OCI-M1 (cell line): ENCODE results near the gene FANCC.
"Not testable (repeated sequence)": the region's sequence is repeated elsewhere in the genome, so short reads cannot be mapped to it uniquely, and the experiment has no call there.

ENCODE experiments used
- DNase-seq: peaks from one replicate; lab custom pipeline; 2025; lab: John Stamatoyannopoulos, UW

Gene FANCC

DNA sequence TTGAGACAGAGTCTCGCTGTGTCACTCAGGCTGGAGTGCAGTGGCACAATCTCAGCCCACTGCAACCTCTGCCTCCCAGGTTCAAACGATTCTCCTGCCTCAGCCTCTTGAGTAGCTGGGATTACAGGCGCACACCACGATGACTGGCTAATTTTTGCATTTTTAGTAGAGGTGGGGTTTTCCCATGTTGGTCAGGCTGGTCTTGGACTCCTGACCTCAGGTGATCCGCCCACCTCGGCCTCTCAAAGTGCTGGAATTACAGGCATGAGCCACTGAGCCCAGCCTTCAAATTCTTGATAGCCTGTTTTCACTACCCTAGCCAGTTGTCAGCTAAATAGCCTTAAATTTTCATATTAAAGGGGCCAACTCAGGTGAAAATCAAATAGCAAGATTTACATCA lies 11.6 kb upstream of the FANCC start:
- not testable (repeated sequence) for DNase-seq

- peak; percentile 6 for DNase-seq
Measured at GRCh38 chr9:95327239-95327865, 9.8 kb upstream of the FANCC start.

DNA sequence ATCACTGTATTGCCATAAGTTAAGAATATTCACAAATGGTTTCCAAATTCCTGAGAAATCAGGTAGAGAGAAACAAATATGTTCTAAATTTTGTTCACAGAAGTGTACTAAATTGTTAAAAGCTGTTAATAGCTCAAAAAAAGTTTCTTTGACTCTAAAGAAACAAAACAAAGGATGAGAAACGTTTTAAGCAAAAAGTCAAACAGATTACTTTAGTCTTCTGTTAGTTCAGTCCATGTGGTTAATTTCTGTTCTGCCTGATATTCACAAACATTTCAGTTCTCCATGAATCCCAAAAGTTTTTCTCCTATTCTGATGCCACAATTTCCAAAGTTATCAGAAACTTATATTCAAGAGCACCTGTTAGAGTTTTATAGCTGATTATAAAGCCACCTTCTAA lies 7.7 kb upstream of the FANCC start:
- DNase-seq = no peak

DNA sequence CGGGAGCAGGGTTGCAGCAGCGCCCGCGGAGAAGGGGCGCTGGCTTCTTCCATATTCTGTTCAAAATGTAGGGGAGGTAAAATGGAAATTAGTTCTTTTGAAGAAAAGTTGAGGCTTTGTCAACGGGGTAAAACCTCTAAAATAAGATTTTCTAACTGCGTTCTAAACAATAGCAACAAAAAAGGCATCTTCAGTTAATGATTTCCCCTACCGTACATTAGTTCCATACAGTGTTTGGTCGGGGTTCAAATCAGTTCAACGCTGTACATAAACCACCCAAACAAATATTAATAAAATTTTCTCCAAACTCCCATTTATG lies 343 bp upstream of the FANCC start:
- no peak for DNase-seq

DNA sequence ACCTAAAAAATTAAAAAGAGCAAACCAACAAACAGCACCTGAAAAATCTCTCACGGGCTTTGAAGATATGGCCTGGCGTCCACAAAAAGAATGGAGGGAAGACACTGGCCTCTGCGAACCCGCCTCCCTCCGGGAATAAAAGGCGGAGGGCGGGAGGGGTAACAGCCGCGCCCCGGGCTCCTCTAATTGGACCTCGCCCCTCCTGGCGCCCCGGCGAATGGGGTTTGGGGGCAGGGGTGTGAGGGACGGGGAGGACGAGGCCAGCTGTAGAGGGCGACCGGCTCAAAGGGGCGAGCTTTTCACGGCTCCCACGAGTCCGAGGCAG lies 753 bp downstream of the FANCC start:
- DNase-seq = peak; percentile 87

GRCh38 chr9:95316274-95316673 lies 1.2 kb downstream of the FANCC start:
- peak; percentile 55 for DNase-seq

- DNase-seq = peak; percentile 16
Measured at GRCh38 chr9:95315108-95315746, 2.3 kb downstream of the FANCC start.

GRCh38 chr9:95313010-95313498 lies 4.5 kb downstream of the FANCC start:
- peak; percentile 67 for DNase-seq

DNA sequence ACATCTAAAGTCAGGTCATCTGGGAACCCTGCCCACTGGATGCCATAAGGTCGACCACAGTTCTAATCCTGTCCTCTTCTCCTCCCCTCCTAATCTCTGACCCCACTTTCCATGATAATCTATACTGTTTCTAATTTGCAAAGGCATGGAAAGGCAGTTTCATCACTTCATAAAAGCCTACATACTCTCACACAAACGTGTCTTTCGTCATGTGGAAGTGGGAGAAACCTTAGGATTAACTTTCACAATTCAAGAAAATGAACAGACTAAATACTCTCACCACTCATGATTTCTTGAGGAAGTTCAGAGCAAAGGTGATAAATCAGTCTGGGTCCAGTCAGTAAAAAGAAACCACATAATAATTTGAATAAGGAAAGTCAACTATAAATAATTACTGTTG lies 5.5 kb downstream of the FANCC start:
- DNase-seq = peak; percentile 37

GRCh38 chr9:95307538-95307937 lies 10.0 kb downstream of the FANCC start:
- DNase-seq = peak; percentile 53

- no peak for DNase-seq
Measured at GRCh38 chr9:95306819-95307218, 10.7 kb downstream of the FANCC start.

GRCh38 chr9:95305770-95306492 lies 11.6 kb downstream of the FANCC start:
- DNase-seq = no peak

DNA sequence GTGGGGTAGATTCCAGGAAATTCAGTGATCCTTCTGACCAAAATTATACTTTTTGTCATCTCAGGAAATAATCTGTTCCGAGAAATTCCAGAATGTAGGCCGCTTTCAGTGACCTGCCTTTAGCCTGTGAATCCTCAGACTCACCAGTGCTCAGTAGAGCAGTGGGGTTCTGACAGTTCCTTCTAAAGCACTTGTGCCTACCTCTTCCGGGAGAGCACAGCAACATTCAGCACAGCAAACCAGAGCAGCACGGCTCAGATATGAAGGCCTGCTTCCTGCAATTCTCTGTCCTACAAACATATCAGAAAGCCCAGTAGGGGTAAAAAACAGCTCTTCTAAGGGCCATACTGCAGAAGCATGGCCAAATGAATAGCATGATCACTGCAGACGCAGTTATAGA lies 15.0 kb downstream of the FANCC start:
- DNase-seq = no peak

DNA sequence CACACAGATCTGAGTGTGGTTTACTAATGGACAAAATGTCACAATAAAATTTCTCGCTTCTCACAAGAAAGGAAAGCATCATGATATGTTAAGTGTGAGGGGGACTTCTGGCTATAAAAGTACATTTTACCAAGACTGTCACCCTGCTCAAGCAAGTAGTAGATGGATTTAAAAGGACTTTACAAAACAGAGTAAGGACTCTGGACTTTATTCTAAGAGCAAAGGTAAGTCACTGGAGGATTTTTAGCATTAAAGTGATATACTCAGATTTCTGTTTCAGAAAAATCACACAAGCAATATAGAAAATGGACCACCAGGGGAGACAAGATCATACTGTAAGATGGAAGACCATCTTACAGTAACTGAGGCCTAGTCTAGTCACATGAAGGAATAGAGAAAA lies 19.7 kb downstream of the FANCC start:
- no peak for DNase-seq

- DNase-seq = no peak
Measured at GRCh38 chr9:95297316-95297715, 20.2 kb downstream of the FANCC start.

- no peak for DNase-seq
Measured at GRCh38 chr9:95296761-95297160, 20.7 kb downstream of the FANCC start.

GRCh38 chr9:95293296-95293695 lies 24.2 kb downstream of the FANCC start:
- DNase-seq = not testable (repeated sequence)

DNA sequence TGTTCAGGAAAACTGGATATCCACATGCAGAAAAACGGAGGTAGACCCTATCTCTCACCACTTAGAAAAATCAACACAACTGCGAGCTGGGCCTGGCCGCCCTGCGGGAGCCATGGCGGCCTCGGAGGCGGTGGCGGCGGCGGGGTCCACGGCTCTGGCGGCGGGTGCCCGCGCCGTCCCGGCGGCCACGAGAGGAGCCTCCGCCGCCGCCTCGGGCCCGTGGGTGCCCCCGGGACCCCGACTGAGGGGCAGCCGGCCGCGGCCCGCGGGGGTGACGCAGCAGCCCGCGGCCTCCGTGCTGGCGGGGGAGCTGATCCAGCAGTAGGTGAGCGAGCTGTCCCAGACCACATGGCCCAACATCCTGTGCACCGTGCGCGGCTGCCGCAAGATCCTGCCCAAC lies 25.3 kb downstream of the FANCC start:
- no peak for DNase-seq

- DNase-seq = no peak
Measured at GRCh38 chr9:95286151-95286550, 31.4 kb downstream of the FANCC start.

DNA sequence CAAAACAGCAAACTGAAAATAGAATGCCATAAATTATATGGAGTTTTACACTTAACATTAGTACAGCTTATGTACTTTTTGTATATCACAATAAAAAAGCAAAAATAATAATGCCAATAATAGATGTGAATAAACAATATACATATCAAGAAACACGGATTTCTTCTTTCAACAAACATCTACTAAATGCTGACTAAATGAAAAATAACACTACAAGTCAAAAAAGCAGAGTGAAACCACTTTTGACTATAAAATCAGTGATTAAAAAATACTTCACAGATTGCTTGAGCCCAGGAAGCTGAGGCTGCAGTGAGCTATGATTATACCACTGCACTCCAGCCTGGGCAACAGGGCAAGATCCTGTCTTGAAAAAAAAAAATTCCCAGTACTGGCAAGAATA lies 32.2 kb downstream of the FANCC start:
- DNase-seq = no peak

DNA sequence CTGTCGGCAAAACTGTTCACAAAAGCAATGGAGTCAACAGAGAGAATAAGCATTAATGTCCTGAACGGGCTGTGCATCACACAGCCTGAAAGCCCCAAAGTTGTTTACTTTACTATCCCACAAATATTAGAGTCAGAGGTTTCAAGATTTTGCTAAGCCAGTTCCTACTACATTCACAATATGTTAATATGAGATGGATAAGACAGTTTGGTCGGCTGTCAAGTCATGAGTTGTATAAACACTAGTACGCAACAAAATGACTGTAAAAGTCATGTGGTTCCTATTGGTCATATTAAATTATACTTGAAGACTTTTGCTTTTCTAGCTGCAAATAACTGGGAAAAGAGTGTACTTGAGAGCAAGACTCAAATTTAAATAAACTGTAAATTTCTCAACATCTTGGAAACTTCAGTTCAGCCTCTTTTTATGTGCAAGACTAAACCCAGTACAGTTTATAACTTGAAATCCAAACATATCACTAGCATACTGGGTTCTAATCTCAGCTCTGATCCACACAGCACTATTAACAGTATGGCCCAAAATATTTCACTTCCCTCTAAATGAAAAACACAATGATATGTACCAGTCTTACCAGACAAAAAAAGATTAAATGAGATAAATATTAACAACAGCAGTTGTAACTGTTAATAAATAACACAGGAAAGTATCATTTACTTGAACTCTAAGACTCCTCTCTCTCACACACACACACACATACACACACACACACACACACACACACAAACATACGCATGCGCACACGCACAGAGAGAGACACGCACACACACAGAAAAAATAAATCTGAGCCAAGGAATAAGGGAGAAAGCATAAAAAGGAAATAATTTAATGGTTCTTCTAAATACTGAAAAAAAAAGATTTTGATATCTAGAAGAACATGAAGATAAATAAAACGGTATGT lies 33.1 kb downstream of the FANCC start:
- DNase-seq = no peak

DNA sequence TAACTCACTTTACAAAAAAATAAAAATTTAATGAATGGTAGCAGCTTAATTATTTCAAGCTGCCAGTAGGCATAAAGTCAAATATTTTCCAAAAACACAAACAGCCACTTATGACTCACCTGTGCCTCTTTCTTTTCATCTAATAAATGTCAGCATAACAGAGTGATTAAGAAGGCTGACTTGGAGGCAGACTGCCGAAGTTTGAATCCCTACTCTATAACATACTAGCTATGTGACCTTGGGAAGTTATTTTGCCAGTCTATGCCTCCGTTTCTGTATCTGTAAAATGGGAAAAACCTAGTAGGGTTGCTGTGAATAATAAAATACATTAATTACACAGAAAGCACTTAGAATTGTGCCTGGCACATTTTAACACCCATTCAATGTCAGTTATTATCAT lies 33.8 kb downstream of the FANCC start:
- DNase-seq = no peak

GRCh38 chr9:95282332-95282731 lies 35.2 kb downstream of the FANCC start:
- no peak for DNase-seq
